ENCODE measurements around the gene JAKMIP1. TPM values are rescaled to one million over a fixed set of nuclear protein-coding genes. Genes with fewer than 3 reads are reported as not detected.

The JAKMIP1 gene
- total RNA-seq, 1 donor from 2014 or later, result 4.1 TPM

GRCh38 chr4:6095023-6095752 is 105.2 kb downstream of the JAKMIP1 start:
- DNase-seq (ENCODE audit: low spot score), result no peak

GRCh38 chr4:6093671-6094070 is 106.7 kb downstream of the JAKMIP1 start:
- no peak for DNase-seq (ENCODE audit: low spot score)

GRCh38 chr4:6092971-6093370 is 107.4 kb downstream of the JAKMIP1 start:
- no peak for DNase-seq (ENCODE audit: low spot score)

- no peak for DNase-seq (ENCODE audit: low spot score)
Measured at GRCh38 chr4:6092131-6092530, 108.2 kb downstream of the JAKMIP1 start.

- no peak for DNase-seq (ENCODE audit: low spot score)
Measured at GRCh38 chr4:6090931-6091330, 109.4 kb downstream of the JAKMIP1 start.

- no peak for DNase-seq (ENCODE audit: low spot score)
Measured at GRCh38 chr4:6088950-6089349, 111.4 kb downstream of the JAKMIP1 start.

- DNase-seq (ENCODE audit: low spot score), result peak; percentile 22
Measured at GRCh38 chr4:6087669-6088341, 112.5 kb downstream of the JAKMIP1 start.

GRCh38 chr4:6086846-6087245 is 113.5 kb downstream of the JAKMIP1 start:
- DNase-seq (ENCODE audit: low spot score), result no peak

GRCh38 chr4:6085691-6086628 is 114.4 kb downstream of the JAKMIP1 start:
- no peak for DNase-seq (ENCODE audit: low spot score)

GRCh38 chr4:6085028-6085690 is 115.2 kb downstream of the JAKMIP1 start:
- DNase-seq (ENCODE audit: low spot score), result no peak

GRCh38 chr4:6079965-6080364 is 120.4 kb downstream of the JAKMIP1 start:
- no peak for DNase-seq (ENCODE audit: low spot score)

GRCh38 chr4:6078560-6078959 is 121.8 kb downstream of the JAKMIP1 start:
- DNase-seq (ENCODE audit: low spot score), result no peak

GRCh38 chr4:6076391-6076790 is 124.0 kb downstream of the JAKMIP1 start:
- no peak for DNase-seq (ENCODE audit: low spot score)

GRCh38 chr4:6074758-6075157 is 125.6 kb downstream of the JAKMIP1 start:
- DNase-seq (ENCODE audit: low spot score), result no peak

GRCh38 chr4:6071959-6072720 is 128.2 kb downstream of the JAKMIP1 start:
- DNase-seq (ENCODE audit: low spot score), result no peak

GRCh38 chr4:6071191-6071958 is 129.0 kb downstream of the JAKMIP1 start:
- no peak for DNase-seq (ENCODE audit: low spot score)

GRCh38 chr4:6069845-6070709 is 130.3 kb downstream of the JAKMIP1 start:
- no peak for DNase-seq (ENCODE audit: low spot score)

- DNase-seq (ENCODE audit: low spot score), result no peak
Measured at GRCh38 chr4:6068986-6069385, 131.4 kb downstream of the JAKMIP1 start.

Measured in umbilical cord (tissue), 2 donors.